IPS-NIHi7 (cell line): ENCODE measurements around the gene TMIGD1.
A peak's percentile ranks its signal among the peaks of the same experiment; 100 is the strongest.
"Not testable (repeated sequence)": the region's sequence is repeated elsewhere in the genome, so short reads cannot be mapped to it uniquely, and the experiment has no call there.

Experiments
- DNase-seq: peaks from one replicate; pipeline ENCODE4 v3.0.0; 2012; ENCODE audit warnings: mixed read lengths; ENCODE audit errors: extremely low spot score

TMIGD1 gene

DNA sequence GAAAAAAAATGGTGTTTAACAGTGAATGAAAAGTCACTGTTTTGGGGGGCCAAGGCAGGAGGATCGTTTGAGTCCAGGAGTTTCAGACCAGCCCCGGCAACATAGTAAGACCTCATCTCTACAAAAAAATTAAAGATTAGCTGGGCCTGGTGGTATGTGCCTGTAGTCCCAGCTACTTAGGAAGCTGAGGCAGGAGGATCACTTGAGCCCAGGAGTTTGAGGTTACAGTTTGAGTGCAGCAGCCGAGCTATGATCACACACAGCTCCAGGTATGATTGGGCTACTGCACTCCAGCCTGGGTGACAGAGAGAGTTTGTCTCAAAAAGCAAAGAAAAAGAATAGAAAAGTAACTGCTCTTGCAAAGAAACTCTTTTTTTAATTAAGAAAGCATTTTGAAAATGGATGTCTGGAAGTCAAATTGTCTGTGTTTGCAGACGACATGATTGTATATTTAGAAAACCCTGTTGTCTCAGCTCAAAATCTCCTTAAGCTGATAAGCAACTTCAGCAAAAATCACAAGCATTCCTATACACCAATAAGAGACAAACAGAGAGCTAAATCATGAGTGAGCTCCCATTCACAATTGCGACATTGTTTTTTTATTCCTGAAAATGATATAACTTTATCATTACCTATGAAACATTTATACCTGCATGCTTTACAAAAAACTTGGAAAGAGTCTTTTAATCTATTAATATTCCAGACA lies 24.4 kb upstream of the TMIGD1 start:
- DNase-seq: no peak

DNA sequence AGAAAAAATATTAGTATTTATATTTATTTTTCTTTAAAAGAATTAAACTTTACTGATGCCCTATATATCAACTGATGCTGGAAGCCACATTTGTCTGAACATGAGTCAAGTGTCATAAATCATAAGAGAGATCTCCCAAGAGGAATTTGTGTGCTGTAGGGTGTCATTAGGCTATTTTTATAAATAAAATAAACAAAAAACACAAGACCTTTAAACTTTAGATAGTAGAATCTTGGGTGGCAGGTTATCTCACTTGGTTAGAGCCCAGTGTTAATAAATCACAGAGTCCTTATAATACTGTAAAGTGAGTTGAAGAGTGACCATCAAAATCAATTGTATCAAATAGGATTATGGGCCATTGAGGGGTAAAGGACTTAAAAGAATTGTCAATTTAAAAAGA lies 23.6 kb upstream of the TMIGD1 start:
- no peak for DNase-seq

DNA sequence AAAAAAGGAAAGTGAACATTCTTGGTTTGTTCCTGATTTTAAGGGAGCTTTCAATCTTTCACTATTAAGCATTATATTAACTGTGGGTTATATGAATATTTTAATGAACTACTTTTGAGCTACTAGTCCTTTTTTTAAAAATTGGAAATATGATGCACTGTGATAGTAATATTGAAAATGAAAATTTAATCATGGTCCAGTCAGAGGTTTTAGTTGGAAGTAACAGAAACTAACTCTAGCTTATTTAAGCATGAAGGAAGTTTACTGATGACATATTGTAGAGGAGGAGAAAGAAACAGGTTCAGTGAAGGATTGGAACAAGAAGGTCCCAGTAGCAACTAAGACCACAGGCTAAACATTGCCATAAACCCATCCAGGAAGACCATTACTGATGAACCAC lies 20.8 kb upstream of the TMIGD1 start:
- no peak for DNase-seq

DNA sequence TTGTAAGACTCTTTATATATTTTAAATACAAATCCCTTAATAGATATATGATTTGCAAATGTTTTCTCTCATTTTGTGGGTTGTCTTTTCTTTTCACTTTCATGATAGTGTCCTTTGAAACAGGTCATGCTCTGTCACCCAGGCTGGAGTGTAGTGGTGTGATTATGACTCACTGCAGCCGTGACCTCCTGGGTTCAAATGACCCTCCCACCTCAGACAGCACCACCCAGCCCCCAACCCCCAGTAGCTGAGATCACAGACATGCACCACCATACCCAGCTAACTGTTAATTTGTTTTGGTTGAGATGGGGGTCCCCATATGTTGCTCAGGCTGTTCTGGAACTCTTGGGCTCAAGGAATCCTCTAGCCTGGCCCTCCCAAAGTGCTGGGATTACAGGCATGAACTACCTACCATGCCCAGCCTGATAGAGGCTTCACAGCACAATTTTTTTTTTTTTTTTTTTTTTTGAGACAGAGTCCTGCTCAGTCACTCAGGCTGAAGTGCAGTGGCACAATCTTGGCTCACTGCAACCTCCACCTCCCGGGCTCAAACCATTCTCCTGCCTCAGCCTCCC lies 18.5 kb upstream of the TMIGD1 start:
- no peak for DNase-seq

DNA sequence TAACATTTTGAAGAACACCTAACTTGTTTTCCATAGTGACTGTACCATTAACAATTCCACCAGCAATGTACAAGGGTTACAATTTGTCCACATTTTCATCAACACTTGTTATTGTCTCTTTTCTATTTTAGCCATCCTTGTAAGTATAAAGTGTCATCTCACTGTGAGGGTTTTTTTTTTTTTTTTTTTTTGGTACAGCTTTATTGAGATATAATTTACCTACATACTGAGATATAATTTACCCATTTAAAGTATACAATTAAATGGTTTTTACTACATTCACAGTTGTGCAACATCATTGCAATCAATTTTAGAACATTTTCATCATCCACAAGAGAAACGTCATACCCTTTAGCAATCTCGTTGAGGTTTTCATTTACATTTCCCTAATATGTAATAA lies 17.9 kb upstream of the TMIGD1 start:
- DNase-seq: no peak

DNA sequence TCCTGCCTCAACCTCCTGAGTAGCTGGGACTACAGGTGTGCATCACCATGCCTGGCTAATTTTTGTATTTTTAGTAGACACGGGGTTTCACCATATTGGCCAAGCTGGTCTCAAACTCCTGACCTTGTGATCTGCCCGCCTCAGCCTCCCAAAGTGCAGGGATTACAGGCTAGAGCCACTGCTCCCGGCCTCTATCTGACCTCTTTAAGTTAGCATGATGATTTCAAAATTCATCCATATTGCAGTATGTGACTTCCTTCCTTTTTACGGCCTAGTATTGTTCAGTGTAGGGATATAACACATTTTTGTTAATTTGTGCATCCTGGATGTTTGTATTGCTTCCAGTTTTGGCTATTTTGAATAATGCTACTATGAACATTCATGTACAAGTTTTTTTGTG lies 17.4 kb upstream of the TMIGD1 start:
- DNase-seq: not testable (repeated sequence)

DNA sequence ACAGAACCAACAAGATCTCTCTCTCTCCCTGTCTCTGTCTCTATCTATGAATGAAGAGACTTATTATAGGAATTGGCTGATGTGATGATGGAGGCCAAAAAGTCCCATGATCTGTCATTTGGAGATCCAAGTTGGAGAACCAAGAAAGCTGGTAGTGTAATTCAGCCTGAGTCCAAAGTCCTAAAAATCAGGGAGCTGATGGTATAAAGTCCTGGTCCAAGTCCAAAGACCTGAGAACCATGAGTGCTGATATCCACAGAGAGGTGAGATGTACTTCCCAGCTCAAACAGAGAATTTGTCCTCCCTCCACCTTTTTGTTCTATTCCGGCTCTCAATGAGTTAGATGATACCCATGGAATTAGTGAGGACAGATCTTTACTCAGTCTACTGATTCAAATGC lies 15.4 kb upstream of the TMIGD1 start:
- DNase-seq: no peak

DNA sequence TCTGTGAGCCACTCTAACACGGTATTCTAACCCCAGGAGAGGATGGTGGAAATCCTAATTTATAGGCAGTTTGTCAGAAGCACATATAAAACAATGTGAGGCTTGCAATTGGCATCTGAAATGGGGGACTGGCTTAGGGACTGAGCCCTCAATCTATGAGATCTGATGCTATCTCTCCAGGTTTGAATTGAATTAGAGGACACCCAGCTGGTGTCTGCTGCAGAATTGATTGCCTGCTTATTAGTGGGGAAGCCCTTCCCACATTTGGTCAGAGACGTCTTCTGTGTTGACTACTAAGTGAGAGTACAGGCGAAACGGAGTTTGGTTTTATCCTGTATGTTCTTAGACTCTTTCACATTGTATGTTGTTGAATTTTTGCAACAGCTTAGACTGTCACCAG lies 13.6 kb upstream of the TMIGD1 start:
- no peak for DNase-seq

DNA sequence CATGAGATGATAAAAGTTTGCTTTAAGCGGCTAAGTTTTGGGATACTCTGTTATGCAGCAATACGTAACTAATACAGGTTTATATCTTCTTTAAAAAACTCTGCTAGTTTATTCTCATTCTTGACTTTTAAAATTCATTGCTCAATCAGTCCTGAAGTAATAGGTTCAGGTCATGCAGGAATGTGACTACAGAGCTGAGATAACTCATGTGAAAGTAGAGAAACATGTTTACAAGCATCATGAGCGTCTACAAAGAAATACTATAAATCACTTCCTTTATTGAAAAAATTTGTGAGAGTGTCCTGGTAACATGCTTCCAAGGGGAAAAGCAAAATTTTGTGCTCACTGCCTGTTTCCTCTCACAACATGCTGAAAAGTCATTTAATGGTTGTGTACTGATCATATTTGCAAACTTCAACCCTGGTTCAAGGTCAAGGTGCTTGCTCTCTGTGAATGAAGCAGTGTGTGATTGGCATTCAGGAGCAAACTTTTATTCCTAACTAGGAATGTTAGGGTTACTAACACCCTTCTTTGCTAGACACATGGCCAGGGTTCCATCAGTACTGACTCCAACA lies 12.5 kb upstream of the TMIGD1 start:
- DNase-seq: no peak

DNA sequence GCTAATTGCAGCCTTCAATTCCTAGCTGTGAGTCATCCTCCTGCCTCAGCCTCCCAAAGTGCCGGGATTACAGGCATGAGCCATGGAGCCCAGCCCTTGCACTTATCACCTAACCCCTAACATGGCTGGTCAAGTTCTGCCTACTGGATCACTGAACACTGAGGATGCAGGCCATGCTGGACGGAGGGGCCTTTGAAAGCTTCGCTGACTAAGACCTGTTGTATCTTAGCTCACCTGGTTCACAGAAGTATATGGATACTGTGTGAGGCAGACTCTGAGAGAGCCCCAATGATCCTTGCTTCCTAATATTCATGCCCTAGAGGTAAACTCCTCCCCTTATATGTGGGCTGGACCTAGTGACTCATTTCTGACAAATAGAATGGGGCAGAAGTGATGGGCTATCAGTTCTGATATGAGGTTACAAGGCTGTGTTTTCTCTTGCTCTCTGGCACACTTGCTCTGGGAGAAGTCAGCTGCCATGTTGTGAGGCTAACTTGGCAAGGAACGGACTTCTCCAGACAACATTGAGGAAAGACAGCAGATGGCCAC lies 11.7 kb upstream of the TMIGD1 start:
- no peak for DNase-seq

DNA sequence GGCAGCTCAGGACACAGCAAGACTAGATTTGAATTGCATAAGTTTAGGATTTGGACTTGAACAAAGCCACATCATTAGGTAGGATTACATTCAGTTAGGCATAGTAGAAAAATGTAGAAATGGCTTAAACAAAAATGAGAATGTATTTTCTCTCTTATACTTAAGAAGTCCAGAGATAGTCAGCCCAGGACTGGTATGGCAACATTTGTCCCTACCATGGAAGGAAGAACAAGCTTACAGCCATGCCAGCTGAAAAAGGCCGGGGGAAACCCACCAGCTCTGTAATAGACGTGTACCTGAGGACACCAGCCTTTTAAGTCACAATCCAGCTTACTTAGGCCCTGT lies 11.2 kb upstream of the TMIGD1 start:
- DNase-seq: no peak

DNA sequence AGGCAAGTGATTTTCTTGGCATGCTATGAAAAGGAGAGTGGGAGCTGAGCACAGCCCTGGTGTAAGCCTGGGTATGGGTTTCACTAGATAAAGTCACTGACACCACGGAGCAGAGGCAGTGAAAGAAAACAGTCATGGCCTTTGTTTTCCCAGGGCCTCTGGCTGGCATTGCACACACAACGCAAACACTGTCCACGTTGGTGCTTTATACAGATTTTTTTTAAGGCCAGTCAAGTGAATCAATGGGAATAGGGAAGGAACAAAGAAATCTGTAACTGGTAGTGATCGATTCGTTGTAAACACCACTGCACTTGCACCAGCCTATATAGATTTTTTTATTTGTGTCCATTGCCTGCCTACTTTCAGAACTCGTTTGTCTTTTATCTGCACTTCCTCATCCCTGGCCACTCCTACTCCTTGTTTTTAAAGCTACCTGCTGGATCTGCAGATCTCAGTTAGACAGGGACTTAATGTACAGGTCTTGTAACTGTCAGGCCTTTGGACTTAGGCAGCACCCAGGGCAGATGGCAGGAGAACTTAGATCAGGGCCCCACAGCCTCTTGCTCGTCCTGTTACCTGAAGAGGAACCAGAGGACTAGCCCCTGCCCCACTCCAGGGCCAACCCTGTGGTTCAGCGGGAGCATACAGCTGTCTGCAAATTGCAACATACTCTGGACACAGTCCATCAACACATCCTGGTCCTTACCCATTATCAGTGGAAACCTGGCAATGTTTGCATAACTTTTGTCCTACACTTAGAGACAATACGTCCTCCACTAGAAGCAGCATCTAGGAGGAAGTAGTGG lies 10.6 kb upstream of the TMIGD1 start:
- DNase-seq: no peak

DNA sequence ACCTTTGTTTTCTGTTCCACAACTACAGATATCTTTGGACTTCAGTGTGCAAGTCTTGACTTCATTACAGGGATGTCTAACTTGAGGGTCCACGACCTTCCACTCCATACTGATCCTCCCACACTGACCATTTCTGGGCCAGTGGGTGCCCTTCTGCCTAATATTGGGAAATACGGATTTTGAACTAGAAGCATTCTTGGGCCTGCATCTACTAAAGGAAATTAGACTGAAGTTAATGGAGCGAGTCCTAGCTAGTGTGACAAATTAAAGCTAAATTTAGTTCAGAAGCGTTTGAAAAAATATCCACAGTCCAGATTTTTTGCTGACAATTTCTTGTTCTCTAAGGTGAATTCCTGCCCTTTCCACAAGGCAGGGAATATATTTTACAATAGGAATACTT lies 9.9 kb upstream of the TMIGD1 start:
- DNase-seq: no peak

DNA sequence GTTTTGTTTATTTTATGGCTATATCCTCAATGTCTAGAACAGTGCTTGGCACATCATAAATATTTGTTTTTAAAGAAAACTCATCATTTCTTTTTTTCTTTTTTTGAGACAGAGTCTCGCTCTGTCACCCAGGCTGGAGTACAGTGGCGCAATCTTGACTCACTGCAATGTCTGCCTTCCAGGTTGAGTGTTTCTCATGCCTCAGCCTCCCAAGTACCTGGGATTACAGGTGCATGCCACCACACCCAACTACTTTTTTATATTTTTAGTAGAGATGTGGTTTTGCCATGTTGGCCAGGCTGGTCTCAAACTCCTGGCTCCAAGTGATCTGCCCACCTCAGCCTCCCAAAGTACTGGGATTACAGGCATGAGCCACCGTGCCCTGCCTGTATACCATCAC lies 9.4 kb upstream of the TMIGD1 start:
- not testable (repeated sequence) for DNase-seq

DNA sequence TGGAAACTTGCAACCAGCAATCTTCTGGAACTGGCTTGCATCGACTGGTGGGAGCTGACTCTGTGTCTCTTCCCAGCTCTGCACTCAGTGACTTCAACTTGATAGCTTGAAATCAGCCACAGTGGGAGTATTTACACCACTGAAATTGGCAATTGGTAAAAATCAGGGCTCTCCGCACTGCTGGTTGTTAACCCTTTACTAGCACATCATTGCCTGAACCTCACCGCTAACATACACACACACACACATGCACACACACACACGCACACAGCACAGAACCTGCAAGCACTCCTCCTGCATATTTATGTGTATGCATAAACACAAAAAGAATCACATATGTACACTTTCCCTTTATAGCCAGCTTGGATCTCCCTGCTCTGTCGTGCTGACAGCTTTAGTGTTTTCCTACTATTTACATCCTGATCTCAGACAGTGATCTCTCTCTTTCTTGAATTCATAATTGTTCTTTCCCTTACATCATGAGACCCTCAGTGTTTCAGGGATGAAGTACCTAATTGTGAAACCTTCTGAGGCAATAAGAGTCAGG lies 7.9 kb upstream of the TMIGD1 start:
- DNase-seq: no peak

DNA sequence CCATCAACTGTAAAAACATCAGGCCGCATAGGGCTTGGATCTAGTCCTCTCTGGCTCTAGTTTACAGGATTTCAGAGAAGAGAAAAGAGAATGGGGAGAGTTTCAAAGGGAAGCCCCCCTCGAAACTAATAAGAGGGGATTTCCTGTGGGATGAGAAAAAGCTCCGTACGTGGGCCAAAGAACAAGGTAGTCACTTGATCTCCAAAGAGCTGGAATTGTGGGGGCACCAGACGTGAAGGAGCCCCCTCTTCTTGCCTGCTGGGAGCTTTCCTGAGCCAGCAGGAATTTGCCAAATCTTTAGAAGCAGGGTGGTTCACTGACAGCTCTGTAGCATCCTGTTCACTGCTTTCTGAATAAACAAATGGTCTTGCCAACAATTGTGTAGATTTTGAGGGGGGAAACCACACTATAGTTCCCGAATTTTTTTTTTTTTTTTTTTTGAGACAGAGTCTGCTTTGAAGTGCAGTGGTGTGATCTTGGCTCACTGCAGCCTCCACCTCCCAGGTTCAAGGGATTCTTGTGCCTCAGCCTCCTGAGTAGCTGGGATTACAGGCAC lies 7.0 kb upstream of the TMIGD1 start:
- no peak for DNase-seq

DNA sequence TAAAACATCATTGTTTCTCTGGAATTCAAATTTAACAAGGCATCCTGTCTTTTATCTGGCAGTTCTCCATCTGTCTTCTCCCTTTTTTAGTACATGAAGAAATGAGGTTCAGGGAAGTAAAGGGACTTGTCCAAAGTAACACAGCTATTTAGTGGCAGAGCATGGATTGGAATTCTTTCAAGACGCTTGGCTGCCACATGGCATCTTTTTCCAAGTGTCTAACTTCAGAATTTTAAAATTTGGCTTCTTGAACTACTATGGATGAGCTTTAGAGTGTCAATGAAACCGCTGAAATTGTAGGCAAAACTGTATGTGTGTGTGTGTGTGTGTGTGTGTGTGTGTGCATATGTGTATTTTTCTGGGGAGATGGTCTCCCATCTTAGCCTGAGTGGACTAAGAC lies 5.2 kb upstream of the TMIGD1 start:
- DNase-seq: no peak

DNA sequence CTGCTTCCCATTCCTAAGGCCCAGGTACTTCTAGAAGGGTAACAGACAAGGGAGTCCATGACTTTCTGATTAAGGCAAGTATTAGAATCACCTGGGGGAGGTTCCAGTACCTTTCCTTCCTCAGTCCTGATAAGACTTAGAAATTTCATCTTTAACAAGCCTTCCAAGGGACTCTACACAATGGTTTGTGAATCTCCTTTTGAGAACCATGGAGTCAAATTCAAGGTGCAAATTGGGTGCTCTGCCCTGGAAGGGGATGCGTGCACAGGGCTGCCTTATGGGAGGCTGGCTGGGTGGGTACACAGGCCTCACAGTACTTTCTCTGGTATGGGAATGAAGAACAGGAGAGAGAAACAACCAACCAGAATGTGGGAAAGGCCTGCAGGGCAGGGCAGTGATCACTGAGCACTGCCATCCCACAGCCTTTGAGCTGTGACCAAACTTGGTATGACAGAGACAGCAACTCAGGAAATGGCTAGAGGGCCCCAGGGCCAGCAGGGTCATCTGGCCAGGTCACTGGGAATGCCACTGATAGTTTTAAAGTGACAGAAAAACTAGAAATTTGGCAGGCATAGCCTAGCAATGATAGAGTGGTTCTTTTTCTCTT lies 3.6 kb upstream of the TMIGD1 start:
- DNase-seq: no peak

DNA sequence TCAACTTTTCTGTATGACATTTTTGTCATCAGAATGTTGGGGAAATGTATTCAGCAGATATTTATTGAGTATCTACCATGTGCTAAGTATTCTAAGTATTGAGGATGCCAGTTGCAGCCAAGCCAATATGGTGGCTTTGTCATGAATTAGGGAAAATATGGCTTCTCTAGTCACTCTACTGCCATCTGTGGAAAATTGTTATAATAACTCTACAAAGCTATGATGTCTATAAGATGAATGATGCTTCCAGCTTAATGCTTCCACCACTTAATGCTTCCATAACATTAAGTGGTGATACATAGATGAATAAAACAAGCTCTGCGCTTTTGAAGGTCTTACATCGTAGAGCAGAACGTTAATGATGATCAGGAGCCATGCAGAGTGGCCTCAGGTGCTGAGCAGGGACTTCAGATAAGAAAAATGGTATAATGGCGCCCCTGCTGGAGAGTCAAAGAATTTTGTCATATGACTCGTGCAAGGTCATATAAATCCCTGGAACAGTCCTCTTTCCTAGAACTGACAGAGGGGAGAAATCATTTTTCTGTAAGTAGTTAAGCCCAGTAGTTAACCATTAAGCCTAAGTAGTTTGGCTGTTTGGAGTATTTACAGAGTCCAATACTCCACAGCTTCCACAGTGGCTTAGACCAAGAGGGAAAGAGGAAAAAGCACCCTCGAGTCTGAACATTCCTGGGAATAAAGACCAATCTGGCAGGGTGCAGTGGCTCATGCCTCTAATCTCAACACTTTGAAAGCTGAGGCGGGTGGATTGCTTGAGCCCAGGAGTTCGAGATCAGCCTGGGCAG lies 2.7 kb upstream of the TMIGD1 start:
- DNase-seq: peak; percentile 60

DNA sequence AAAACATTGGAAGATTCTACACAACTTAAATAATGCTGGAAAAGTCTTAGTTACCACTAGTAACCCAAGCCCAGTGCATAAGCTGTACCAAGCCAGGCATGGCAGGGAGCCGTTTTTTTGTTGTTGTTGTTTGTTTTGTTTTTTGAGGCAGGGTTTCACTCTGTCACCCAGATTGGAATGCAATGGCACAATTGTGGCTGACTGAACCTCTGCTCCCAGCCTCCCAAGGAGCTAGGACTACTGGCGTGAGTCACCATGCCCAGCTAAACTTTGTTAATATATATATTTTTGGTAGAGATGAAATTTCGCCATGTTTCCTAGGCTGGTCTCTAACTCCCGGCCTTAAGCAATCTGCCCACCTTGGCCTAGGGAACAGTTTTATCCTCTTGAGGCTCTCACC lies 564 bp upstream of the TMIGD1 start:
- DNase-seq: no peak

DNA sequence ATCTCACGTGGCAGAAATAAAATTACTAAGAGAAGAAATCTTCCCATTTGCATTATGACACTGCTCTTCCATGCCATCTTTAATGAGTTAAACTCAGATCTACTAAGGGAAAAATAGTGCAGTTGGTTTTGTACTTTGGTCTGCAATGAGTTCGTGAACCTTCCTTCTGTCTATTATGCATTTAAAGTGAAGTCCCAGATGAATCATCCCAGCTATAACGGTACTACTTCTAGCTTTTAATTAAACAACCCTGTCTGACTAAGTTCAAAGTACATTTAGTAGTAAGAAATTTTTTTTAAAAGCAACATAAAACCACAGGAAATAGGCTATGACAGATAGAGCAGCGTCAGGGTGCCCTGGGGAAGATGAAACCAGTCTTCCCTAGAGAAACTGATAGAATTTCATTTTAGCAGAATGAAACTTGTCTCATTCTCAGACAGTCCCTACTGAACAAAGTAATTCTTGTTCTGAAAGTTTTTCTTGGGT lies 1.8 kb downstream of the TMIGD1 start:
- no peak for DNase-seq
